GM19452 (cell line): ENCODE measurements around the gene FAM210A.
"Not testable (repeated sequence)": the region's sequence is repeated elsewhere in the genome, so short reads cannot be mapped to it uniquely, and the experiment has no call there.

Source experiments
- ATAC-seq: cut with Tn5 transposase; IDR thresholded peaks from one replicate; pipeline ENCODE4 v1.9.1; 2021; ENCODE audit not compliant: unreplicated experiment

The FAM210A gene, protein sequence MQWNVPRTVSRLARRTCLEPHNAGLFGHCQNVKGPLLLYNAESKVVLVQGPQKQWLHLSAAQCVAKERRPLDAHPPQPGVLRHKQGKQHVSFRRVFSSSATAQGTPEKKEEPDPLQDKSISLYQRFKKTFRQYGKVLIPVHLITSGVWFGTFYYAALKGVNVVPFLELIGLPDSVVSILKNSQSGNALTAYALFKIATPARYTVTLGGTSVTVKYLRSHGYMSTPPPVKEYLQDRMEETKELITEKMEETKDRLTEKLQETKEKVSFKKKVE

DNA sequence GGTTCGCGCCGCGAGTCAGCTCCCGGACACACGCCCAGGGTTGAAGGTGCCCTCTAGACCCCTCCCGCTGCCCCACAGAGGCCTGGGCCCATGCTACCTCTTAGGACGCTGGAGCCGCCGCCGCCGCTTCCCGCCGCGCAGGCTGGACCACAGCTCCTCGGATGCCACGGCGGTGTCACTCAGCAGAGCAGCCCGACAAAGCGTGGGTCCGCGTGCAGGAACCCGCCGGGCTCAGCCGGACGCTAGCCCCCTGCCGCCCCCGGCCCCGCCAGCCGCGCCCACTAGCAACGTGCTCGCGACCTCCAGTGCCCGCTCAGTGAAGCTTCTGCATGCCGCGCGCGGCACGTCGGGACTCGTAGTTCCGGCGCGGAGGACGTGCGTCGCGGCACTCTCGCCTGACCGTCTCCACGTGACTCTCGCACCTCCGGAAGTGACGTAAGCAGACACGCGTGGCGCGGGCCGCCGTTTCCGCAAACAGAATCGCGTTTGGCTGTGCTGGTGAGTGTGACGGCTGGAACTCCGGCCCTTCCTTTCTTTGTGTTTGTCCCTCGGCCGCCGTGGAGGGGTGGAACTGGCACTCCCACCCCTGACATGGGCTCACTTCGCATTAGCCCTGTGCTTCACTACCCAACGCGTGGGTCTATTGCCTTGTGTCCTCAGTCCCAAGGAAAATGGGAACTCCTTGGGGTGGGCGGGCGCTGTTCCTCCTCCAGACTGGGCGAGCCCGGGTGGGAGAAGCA, at the start of gene FAM210A, which contains the start of gene RNMT:
FAM210A (minus strand) TSS at position 327 of the 740 bp plus-strand sequence. CDS start 44,481 bp downstream, outside the sequence.
RNMT (plus strand) TSS at position 442 of the 740 bp plus-strand sequence. CDS start 4,845 bp downstream, outside the sequence.
- ATAC-seq: peak; percentile 95

DNA sequence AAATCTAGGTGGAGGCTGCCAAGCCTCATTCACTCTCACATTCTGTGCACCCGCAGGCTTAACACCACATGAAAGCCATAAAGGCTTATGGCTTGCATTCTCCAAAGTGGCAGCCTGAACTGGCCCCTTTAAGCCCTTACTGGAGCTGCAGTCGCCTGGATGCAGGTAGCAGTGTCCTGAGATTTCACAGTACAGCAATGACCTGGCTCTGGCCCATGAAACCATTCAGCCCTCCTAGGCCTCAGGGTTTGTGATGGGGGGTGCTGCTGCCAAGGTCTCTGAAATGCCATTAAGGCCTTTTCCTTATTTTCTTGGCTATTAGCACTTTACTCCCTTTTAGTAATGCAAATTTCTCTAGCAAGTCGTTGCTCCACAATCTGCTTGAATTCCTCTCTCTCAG, 48.7 kb upstream of the FAM210A start:
- no peak for ATAC-seq

DNA sequence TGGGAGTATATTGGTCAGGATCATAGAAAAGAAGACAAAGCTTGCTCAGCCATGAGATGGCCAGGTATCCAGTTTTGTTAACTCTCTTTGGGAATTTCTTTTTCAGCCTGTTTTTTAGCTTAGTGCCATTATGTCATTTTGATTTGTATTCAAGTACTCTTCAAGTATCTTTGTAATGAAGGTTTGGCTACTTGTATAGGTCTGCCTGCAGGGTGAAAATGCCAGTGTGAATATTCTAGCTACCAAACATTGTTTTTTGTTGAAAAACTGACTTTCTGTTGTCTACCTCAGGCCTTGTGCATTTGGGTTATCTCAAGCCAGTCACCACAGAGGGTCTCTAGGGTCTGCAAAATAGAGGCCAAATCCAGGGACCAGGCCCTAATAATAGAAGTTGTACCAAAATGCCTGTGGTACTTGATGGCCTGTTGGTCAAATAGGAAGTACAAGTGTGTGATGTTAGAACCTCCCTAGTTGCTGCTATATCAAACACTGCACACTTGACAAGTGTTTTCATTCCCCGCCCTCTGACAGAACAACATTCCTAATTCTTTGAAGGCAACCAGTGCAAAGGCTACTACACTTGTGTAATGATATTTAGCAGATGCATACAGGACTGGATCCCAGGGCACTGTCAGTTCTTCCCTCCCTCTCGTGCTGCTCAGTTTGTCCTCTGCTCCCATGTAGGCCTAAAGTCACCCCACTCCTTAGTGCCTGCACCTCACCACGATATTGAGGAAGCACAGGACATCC, 36.5 kb upstream of the FAM210A start:
- ATAC-seq: no peak

DNA sequence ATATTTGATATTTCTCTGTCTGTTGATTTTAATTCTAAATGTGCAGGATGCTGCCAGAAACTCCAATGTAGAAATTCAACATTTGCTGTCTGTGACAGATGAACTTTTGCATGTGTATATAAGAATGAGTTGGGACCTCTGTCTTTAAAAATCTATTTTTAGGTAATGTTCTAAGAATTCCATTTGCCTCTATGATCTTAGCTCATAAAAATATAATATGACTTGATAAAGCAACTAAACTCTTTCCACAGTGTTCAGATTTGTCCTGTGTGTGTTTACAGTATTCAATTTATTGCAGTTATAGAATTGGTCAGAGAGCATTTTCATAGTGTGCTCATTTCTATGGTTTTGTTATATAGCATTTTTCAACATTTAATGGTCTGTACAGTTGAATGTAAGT, 33.7 kb upstream of the FAM210A start:
- ATAC-seq: no peak

DNA sequence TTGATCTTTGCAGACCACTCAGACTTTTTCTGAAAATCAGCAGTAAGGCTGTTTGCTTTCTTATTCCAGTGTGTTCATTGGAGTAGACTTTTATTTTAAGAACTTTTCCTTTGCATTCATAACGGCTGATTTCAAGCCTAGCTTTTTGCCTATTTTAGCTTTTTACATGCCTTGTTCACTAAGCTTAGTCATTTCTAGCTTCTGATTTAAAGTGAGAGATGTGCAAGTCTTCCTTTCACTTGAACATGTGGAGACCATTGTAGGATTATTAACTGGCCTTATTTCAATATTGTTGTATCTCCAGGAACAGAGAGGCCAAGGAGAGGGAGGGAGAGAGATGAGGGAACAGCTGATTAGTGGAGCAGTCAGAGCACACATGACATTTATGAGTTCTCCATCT, 32.3 kb upstream of the FAM210A start:
- no peak for ATAC-seq

DNA sequence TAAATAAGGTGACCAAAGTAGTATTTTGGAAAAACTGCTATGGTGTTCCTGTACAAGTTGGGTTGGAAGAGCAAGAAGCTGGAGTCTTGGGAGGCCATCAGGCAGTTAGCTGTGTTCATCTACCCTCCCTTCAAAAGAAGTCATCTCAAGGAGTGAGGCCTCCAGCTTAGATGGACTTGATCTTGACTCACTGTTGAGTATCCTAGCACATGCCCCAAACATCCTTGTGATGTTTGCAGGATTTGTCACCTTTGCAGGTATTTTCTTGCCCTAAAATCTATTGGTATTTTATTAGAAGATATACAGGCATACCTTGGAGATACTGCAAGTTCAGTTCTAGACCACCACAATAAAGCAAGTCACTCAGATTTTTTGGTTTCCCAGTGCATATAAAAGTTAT, 30.3 kb upstream of the FAM210A start:
- ATAC-seq: no peak

DNA sequence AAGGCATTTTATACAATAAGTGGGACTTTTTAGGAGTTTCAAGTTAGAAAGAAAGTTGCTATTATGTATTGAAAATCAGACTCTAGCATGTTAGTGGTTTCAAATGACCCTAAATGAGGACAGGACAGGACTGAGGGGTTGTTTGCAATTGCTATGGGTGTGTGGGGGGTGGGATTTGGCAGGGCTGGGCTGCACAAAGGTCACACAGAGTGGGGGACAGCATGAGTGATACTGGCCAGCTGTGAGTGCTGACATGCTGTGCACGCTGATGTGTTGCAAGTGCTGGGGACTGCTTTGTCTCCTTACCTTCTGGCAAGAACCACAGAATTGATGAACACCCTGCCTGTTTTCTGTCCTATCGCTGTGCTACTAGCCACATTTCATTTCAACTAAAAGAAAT, 29.9 kb upstream of the FAM210A start:
- no peak for ATAC-seq

DNA sequence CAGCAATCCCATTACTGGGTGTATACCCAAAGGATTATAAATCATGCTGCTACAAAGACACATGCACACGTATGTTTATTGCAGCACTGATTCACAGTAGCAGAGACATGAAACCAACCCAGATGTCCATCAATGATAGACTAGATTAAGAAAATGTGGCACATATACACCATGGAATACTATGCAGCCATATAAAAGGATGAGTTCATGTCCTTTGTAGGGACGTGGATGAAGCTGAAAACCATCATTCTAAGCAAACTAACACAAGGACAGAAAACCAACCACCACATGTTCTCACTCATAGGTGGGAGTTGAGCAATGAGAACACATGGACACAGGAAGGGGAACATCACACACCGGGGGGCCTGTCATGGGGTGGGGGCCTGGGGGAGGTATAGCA, 25.2 kb upstream of the FAM210A start:
- not testable (repeated sequence) for ATAC-seq

DNA sequence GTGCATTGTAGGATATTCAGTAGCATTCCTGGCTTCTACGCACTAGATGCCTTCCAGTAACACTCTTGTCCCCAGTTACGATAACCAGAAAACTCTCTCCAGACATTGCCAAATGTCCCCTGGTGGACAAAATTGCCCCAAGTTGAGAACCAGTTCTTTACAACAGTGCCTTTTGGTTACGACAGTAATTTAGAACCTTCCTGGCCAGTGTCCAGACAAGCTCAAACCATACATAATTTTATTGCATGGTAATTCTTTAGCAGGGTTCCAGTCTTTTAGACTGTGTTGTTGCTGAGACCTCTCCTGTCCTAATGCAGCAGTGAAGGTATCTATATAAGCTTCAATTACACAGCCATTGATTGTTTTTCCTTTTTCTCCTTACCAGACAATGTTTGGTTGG, 20.3 kb upstream of the FAM210A start:
- ATAC-seq: no peak

DNA sequence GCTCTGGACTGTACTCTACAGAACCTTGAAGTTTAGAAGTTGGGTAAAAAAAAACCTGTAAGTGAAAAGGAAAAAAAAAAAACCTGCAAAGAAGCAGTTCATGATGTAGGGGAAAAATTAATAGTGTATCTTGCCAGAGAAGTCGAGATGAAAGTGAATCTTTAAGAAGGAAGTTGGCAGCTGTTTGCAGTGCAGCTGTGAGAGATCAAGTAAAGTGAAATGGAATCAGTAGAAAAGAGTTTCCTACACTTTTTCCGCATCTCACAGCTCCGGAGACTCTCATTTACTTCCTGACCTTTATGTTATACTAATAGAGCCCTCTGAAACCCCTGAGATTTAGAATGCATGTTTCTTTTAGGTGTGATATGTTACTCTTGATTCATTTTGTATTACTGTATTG, 19.3 kb upstream of the FAM210A start:
- ATAC-seq: no peak

DNA sequence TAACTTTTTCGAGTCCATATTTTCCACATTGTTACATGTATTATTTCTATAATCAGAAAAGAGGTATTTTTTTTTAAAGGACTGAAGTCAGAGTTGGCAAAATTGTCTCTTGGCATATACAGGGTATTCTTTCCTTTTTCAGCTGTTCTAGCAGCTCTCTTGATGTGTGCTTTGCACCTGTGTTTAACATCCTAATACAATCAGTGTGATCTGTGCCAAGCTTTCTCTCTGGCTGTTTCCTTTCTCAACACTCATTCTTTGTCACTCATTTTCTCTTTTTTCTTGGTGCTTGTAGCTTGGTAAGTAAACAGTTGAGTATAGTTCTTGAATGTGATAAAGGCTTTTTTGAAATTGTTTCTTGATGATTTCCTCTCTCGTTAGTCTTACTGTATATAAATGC, 9.3 kb upstream of the FAM210A start:
- ATAC-seq: no peak

DNA sequence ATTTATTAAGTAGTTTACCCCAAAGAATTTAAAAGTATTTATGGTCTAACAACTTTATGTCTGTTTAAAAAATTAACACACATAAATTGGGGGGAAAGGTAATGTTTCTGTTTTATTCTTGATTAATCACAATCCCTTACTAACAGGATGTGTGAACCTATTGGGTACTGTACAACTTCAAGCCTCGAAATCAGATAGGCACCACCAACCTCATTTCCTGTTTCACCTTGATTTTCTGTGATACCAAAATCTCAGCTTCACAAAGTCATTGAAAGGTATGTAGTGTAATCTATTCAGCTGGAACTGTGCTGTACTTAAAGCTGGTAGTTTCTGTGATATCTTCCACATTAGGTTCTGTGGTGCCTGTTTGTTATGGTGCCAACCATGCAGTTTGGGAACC, 4.1 kb upstream of the FAM210A start:
- no peak for ATAC-seq

DNA sequence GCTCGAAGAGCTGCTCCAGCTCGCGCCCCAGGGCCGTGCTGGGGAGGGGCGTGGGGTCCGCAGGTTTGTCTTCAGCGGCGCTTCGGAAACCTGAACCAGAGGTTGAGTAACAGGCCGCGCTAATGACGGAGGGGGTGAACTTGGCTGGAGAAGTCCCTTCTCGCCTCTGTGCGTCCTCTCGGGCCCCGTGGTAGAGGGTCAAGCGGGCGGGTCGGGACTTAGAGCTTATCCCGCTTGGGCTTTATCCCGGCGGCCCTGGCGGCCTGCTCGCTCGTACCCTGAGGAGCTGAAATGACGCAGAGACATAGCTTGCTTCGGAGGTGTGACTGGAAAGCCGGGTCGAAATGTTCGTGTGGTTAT, 594 bp upstream of the FAM210A start:
- peak; percentile 12 for ATAC-seq

DNA sequence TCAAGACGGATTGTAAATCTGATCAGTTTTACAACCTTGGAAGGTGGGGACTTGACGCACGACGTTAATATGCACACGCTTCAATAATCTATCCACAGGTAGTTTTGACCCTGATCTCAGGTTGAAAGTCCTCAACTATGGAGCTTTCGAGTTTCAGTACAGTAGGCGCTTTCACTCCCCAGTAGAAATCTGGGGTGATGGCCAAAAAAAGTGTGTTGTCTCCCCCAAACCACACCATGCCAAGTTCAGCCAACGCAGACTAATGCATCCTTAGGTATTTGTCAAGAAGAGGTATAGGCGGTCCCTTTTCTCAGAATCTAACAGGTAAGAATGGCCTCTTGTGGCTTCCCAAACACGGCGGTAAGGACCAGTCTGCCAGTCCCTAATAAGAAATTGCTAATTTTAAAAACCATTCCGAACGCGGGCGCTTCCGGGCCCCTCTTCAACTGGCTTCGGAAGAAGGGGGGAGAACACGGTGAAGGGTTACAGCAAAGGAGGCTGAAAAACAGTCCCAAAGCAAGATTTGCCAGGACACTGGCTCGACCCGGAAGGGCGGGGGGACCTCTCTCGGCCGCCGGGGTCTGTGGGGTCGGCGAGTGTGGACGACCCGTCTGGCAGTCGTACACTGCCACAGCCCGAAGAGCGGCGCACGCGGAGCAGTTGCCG, 659 bp downstream of the FAM210A start:
- no peak for ATAC-seq

DNA sequence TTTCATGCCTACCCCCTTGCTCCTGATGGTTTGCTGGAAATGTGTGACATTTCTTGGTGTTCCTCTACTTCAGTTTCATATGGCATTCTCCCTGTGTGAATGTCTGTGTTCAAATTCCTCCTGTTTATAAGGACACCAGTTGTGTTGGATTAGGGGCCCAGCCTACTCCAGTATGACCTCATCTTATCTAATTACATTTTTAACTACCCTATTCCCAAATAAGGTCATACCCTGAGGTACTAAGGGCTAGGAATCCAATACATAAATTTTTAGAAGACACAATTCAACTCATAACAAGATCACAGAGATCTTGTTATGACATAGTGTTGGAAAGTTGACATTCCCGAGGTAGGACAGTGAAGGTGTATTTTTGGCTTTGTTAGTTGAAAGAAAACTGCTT, 5.5 kb downstream of the FAM210A start:
- ATAC-seq: no peak

DNA sequence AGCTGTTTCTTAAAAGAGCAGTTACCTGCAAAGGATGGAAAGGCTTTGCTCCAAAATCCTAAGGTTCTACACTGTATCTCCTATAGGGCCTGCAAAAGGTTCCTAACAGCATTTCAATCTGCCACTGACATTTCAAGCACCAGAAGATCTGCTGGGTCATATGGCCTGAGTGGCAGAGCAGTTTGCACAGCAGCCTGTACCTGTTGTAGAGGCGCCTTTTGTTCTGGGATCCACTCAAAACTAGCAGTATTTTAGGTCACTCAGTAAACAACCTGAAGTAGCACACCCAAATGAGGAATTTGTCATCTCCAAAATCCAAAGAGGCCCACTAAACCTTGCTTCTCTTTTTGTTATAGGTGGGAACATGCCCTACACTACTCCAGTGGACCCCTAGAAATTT, 6.2 kb downstream of the FAM210A start:
- no peak for ATAC-seq

DNA sequence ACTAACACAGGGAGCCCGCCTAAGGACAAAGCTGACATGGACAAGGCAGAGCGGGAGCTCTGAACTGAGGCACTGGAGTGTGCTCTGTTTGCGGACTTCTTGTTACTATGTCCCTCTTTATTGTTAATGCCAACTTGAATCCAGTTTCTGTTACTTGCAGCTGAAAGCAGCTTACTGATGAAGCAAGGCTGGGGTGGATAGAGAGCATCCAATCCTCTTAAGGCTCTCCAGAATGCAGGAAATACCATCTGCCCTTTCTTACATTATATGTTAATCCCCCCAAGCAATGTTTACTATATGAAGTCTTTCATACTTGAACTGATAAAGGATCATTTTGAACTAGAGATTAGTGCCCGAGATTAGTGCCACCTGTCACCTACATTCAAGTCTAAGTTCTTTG, 9.4 kb downstream of the FAM210A start:
- no peak for ATAC-seq

DNA sequence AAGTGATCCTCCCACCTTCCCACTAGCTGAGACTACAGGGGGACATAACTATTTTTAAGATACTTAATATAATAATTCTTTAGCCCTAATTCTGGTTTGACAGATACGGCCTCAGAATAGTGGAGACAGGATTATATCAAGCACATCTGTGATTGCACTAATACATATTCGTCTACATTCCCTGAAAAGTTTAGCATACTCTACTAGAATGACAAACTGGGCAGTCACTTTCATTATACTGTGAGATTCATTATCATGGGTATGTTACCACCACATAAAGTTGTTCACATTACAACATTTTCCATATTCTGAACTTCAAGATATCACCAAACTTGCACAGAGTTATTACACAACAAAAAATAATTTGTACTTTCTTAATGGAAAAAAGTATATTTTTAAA, 11.0 kb downstream of the FAM210A start:
- ATAC-seq: no peak

DNA sequence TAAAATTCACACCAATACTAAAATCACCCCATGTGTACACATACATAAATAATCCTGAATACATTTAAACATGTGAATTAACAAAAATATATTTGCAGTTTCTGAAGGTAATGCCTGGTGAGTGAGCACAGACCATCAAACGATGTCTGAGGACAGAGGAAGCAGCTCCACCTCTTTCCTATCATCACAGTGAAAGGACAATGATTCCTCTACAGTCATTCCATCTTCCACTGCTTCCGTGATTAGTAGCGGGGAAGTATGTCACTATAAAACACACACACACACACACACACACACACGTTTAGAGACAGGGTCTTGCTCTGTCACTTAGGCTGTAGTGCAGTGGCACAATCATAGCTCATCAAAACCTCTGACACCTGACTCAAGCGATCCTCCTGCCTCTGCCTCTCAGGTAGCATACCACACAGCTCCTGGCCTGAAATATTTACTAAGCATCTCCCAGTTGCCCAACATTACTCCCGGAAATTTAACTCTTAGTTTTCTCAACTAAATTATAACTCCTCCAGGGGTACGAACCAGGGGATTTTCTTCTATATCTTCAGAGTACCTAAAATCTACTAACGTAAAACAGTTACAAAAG, 12.8 kb downstream of the FAM210A start:
- no peak for ATAC-seq

DNA sequence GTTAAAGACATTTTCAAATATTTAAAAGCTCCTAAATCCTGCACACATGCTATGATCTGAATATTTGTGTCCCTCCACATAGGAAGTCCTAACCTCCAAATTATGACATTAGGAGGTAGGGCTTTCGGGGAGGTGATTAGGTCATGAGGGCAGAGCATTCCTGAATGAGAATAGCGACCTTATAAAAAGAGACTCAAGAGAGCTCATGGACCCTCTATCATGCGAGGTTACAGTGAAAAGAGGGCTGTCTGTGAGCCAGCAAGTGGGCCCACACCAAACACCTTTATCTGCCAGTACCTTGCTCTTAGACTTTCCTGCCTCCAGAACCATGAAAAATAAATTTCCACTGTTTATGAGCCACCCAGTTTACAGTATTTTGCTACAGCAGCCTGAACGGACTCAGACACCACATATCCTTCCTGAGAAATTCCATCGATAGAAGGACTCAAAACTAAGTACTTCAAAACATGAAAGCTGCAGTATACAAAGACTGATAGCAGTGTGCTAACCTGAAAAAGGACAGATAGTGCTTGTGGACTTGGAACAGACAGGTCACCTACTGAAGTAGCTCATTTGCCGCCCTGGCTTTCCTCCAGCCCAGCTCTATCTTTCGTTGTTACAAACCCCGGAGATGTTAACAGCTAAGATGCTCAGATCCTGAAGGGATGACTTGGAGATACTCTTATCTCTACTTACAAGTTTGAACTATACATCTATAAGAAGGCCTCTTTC, 13.8 kb downstream of the FAM210A start:
- ATAC-seq: no peak
